Dendritic cell treated with granulocyte-macrophage colony-stimulating factor and Interleukin-4, amounts not matched to agents 40 ng/mL and 50 ng/mL, for 4 days (primary cell): Measurements from ENCODE around the gene LRRC27.

Source experiments
- H3K27ac Mint-ChIP-seq: one replicate; pipeline ENCODE4 v1.8.0; 2022; ENCODE audit warnings: mild to moderate bottlenecking, mixed read lengths
- H3K27me3 Mint-ChIP-seq: one replicate; pipeline ENCODE4 v1.8.0; 2022; ENCODE audit warnings: mild to moderate bottlenecking, mixed read lengths
- H3K36me3 Mint-ChIP-seq: one replicate; pipeline ENCODE4 v1.8.0; 2022; ENCODE audit warnings: low read depth, mixed read lengths
- H3K4me1 Mint-ChIP-seq: one replicate; pipeline ENCODE4 v1.8.0; 2022; ENCODE audit warnings: low read depth, mixed read lengths
- H3K4me3 Mint-ChIP-seq: one replicate; pipeline ENCODE4 v1.8.0; 2022; ENCODE audit warnings: mild to moderate bottlenecking, moderate library complexity, mixed read lengths
- H3K9me3 Mint-ChIP-seq: one replicate; pipeline ENCODE4 v1.8.0; 2022; ENCODE audit warnings: mixed read lengths
- intact Hi-C: fragments of 100-400 bp; cut with micrococcal nuclease; formaldehyde crosslinking; loops from one replicate; pipeline ENCODE4 v1.15.0; 2022

The LRRC27 gene

DNA sequence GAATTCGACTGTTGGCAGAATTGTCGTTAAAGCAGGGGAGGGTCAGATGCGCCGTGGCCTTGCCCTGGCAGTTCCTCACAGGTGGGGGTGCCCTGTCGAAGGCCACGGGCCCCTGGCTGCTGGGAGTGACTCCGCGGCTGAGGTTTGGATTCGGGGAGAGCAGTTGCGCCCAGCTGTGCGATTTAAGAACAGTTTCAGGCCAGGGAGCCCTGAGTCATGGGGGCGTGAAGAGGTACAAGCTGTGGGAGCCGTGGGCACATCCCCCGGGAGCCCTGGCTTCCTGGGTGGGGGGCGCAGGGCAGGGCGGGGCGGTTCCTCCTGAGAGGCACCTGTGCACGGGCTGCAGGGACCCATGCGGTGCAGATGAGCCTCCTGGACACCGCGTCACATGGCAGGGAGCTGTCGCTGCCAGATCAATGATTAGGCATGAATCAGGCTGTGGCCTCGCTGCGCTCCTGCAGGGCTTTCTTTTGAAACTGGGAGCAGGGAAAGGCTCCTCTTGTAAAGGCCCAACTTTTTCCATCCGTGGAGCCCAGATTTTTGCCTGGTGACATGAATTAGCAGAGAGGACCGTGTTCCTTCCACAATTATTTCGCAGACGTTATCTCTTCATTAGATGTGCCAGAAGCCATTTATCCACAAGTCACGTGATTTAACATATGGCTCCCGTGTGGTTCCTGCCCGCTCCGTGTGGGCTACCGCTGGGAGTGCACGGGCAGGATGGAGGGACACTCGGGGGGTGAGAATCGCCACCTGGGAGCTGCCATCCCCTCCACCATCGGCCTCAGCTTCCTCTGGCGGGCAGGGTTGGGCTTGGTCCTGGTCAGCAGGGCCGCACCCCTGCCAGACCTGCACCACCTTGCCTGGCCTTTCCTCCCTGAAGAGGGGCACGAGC is 65.9 kb downstream of the LRRC27 start:
- peak overlapping the region; percentile 84 for H3K4me3 Mint-ChIP-seq
- H3K27me3 Mint-ChIP-seq: peaks cover 3% of the 10 kb centered on the region
- H3K9me3 Mint-ChIP-seq: no peaks in the 10 kb centered on the region
- intact Hi-C loops: loop anchor here (2.0 to 5.0 kb wide), 2 partner anchors 49 to 66 kb away; partner anchors contain the start of gene LRRC27
- peak overlapping the region; percentile 82 for H3K27ac Mint-ChIP-seq
- H3K36me3 Mint-ChIP-seq: peaks cover 32% of the 10 kb centered on the region
- peaks cover 77% of the 10 kb centered on the region for H3K4me1 Mint-ChIP-seq

GRCh38 chr10:132398566-132398991 is 66.6 kb downstream of the LRRC27 start:
- intact Hi-C loops: loop anchor here (5.0 kb wide), 1 partner anchor 66 kb away; the partner anchor contains the start of gene LRRC27
- peak overlapping the region; percentile 84 for H3K4me3 Mint-ChIP-seq
- peaks cover 38% of the 10 kb centered on the region for H3K36me3 Mint-ChIP-seq
- no peaks in the 10 kb centered on the region for H3K9me3 Mint-ChIP-seq
- peaks cover 3% of the 10 kb centered on the region for H3K27me3 Mint-ChIP-seq
- peaks cover 72% of the 10 kb centered on the region for H3K4me1 Mint-ChIP-seq
- peak overlapping the region; percentile 82 for H3K27ac Mint-ChIP-seq

DNA sequence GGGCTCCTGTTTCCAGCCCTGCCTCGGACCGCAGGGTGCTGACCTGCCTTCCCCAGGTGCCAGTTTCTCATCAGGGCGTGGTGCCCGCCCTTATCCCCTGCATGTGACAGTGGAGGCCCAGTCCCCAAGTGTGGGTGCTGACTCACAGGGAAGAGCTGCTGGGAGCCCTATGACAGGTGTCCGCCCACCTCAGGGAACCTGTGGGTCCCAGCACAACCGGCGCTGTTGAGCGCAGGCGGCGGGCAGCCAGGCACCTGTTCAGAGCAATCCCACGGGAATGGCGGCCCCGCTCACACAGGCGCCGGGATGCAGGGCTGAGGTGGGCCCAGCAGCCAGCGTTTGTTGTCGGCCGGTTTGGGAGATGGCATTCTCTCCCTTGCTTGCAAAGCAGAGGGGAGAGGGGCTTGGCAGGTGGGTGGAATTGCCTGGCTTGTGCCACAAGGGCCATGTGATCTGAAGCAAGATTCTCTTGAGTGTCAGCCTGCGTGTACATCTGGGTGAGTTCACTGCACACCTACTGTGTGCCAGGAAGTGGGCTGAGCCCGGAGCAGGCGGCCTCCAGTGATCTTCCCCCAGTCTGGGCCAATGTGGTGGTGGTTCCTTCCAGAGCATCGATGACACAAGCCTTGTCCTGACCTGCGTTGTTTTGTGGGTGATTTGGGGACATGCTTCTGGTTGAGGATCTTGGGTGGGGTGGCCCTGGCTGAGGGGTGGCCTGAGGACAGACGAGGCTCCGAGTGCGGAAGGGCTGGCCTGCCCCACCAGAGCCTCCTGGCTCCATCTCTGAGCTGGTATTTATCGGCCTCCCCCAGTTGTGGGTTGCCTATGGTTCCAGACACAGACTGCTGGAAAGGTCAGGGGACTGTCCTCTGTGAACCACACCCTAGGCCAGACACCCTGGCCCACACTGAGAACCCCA is 67.4 kb downstream of the LRRC27 start:
- peaks cover 64% of the 10 kb centered on the region for H3K4me1 Mint-ChIP-seq
- peaks cover 46% of the 10 kb centered on the region for H3K36me3 Mint-ChIP-seq
- H3K9me3 Mint-ChIP-seq: no peaks in the 10 kb centered on the region
- H3K4me3 Mint-ChIP-seq: peak overlapping the region; percentile 84
- H3K27me3 Mint-ChIP-seq: peaks cover 1% of the 10 kb centered on the region
- intact Hi-C loops: loop anchor here (5.0 kb wide), 1 partner anchor 67 kb away; the partner anchor contains the start of gene LRRC27
- H3K27ac Mint-ChIP-seq: peak overlapping the region; percentile 82

DNA sequence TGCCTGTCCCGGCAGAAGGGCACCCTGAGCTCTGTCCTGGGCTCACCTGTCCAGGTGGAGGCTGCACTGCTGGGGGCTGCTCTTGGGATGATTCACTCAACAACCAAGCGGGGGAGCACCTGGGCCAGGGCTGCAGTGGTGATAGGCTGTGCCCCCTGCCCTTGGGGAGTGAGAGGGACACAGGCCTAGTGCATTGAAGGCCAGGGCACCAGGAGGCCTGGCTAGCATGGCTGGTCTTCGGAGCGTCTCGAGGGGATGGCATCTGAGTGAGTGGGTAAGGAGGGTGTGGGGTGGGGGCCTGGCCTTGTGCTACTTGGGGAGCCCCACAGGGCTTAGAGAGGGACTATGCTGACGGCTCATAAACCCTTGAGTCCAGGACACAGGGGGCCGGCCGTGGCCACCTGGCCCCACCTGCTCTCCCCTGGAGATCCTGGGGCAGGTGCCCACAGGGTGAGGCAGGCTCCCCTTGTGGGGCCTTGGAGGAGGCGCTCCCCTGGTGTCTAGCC is 68.1 kb downstream of the LRRC27 start:
- peak overlapping the region; percentile 54 for H3K4me3 Mint-ChIP-seq

DNA sequence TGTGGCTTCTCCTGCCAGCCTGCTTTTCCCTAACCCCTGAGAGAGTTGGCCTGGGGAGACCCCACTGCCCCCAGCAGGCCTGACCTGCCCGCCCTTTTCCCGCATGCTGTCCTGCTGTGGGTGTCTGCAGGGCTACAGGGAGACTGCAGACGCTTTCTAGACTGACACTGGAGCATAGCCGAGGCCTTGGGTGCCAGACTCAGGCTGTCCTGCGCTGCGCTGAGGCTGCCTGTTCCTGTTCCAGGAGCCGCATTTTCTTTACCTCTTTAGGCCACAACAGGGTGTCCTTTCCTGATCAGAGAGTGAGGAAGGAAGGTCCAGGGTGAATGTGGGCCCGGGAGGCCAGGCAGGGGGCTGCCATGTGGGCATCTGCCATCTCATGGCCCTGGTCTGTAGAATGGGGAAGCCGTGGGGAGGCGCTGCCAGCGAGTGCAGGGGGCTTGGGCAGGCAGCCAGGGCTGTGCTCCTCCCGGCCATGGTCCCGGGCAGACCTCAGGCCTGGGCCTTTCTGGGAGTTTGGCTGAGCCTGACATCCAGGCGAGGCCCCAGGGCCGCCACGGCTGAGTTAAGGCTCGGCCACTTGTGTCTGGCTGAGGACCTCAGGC is 68.7 kb downstream of the LRRC27 start:
- Mint-ChIP-seq H3K4me3 (peak overlapping the region; percentile 54), H3K36me3 (peaks cover 59% of the 10 kb centered on the region), H3K27me3 (no peaks in the 10 kb centered on the region), H3K4me1 (peaks cover 51% of the 10 kb centered on the region), H3K9me3 (no peaks in the 10 kb centered on the region), H3K27ac (peak overlapping the region; percentile 82)
- intact Hi-C loops: no loop called here

More for the DNA sequence above, 68.1 kb downstream of the LRRC27 start:
- Mint-ChIP-seq H3K4me1 (peaks cover 57% of the 10 kb centered on the region), H3K27me3 (no peaks in the 10 kb centered on the region), H3K27ac (peak overlapping the region; percentile 82), H3K36me3 (peaks cover 54% of the 10 kb centered on the region), H3K9me3 (no peaks in the 10 kb centered on the region)
- intact Hi-C loops: no loop called here

DNA sequence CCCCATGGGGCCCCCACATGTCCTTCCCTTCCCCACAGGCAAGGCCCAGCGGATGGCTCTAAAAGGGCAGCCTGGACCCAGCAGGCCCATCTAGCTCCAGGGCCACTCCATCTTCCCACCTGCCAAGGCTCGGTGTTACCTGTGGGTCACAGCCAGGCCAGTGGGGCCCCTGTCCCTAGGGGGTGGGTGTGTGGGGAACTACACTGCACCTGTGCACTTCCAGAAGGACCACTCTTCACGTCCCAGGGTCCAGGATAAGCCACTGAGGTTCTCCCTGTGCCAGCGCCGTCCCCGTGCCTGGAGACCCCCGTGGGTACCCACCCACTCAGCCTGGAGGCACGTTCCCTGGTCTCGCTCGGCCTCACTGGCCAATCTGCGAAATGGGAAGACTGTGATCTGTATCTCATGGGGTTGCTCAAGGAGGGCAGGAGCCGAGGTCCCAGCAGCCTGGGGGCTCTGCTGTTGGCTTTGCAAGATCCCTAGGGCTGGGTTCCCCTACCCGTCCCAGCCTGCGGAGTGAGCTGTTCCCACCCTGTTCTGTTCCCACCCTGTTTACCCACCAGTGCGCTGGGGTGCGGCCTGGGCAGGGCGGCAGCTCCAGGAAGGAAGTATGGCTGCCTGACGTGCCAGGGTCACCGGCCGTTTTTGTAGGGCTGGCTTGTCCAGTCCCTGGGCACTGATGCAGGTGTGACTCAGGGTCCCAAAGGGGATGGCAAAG is 69.6 kb downstream of the LRRC27 start:
- no peaks in the 10 kb centered on the region for H3K27me3 Mint-ChIP-seq
- H3K27ac Mint-ChIP-seq: peak overlapping the region; percentile 82
- intact Hi-C loops: no loop called here
- H3K4me3 Mint-ChIP-seq: peak overlapping the region; percentile 9
- H3K4me1 Mint-ChIP-seq: peaks cover 53% of the 10 kb centered on the region
- H3K9me3 Mint-ChIP-seq: no peaks in the 10 kb centered on the region
- peaks cover 68% of the 10 kb centered on the region for H3K36me3 Mint-ChIP-seq

- H3K27me3 Mint-ChIP-seq: no peaks in the 10 kb centered on the region
- H3K36me3 Mint-ChIP-seq: peaks cover 75% of the 10 kb centered on the region
- intact Hi-C loops: no loop called here
- H3K27ac Mint-ChIP-seq: no peak overlapping the region
- peaks cover 61% of the 10 kb centered on the region for H3K4me1 Mint-ChIP-seq
- H3K4me3 Mint-ChIP-seq: no peak overlapping the region
- H3K9me3 Mint-ChIP-seq: no peaks in the 10 kb centered on the region
These were observed 70.8 kb downstream of the LRRC27 start for GRCh38 chr10:132402781-132403241.

- peaks cover 61% of the 10 kb centered on the region for H3K4me1 Mint-ChIP-seq
- intact Hi-C loops: no loop called here
- no peaks in the 10 kb centered on the region for H3K9me3 Mint-ChIP-seq
- no peak overlapping the region for H3K4me3 Mint-ChIP-seq
- peaks cover 78% of the 10 kb centered on the region for H3K36me3 Mint-ChIP-seq
- no peaks in the 10 kb centered on the region for H3K27me3 Mint-ChIP-seq
- no peak overlapping the region for H3K27ac Mint-ChIP-seq
These were observed 71.6 kb downstream of the LRRC27 start for GRCh38 chr10:132403511-132404168.

- H3K36me3 Mint-ChIP-seq: peaks cover 78% of the 10 kb centered on the region
- no peak overlapping the region for H3K27ac Mint-ChIP-seq
- peaks cover 61% of the 10 kb centered on the region for H3K4me1 Mint-ChIP-seq
- no peaks in the 10 kb centered on the region for H3K9me3 Mint-ChIP-seq
- no peaks in the 10 kb centered on the region for H3K27me3 Mint-ChIP-seq
- intact Hi-C loops: no loop called here
- no peak overlapping the region for H3K4me3 Mint-ChIP-seq
These were observed 72.3 kb downstream of the LRRC27 start for GRCh38 chr10:132404169-132404880.

DNA sequence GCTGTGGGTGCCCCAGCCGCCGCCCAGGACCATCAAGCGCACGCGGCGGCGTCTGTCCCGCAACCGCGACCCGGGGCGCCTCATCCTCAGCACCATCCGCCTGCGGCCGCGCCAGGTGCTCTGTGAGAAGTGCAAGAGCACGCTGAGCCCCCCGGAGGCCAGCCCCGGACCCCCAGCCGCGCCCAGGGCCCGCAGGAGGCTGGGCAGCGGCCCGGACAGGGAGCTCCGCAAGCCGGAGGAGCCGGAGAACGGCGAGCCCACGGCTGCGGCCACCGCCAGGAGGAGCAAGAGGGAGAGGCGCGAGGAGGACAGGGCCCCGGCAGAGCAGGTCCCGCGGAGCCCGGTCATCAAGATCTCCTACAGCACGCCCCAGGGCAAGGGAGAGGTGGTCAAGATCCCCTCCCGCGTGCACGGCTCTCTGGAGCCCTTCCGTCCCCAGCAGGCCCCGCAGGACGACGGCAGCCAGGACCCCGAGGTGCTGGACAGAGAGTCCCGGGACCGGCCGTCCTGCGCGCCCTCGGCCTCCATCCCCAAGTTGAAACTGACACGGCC is 73.0 kb downstream of the LRRC27 start:
- Mint-ChIP-seq H3K9me3 (no peaks in the 10 kb centered on the region), H3K4me1 (peaks cover 61% of the 10 kb centered on the region), H3K4me3 (no peak overlapping the region), H3K27ac (no peak overlapping the region), H3K36me3 (peaks cover 79% of the 10 kb centered on the region), H3K27me3 (no peaks in the 10 kb centered on the region)
- intact Hi-C loops: no loop called here

GRCh38 chr10:132405463-132405991 is 73.5 kb downstream of the LRRC27 start:
- peaks cover 61% of the 10 kb centered on the region for H3K4me1 Mint-ChIP-seq
- intact Hi-C loops: no loop called here
- no peak overlapping the region for H3K27ac Mint-ChIP-seq
- no peaks in the 10 kb centered on the region for H3K27me3 Mint-ChIP-seq
- no peaks in the 10 kb centered on the region for H3K9me3 Mint-ChIP-seq
- no peak overlapping the region for H3K4me3 Mint-ChIP-seq
- H3K36me3 Mint-ChIP-seq: peaks cover 84% of the 10 kb centered on the region
